IMR-90 (cell line): ENCODE data around the gene CD38. TPM values are rescaled to one million over a fixed set of nuclear protein-coding genes. Genes with fewer than 3 reads are reported as not detected.

Source experiments
- ATAC-seq: fragments of 200-7000 bp; cut with Tn5 transposase; 2 replicates; pipeline ENCODE4 v1.9.1; 2020; ENCODE audit warnings: low read depth, mild to moderate bottlenecking, moderate library complexity
- BruUV-seq: library from RNA; stranded (reverse); fragments of 400-500 nt; replicated peaks from 2 replicates; lab custom pipeline; 2021; lab: Mats Ljungman, UMichigan
- CTCF ChIA-PET: fragments of 300-600 bp; formaldehyde crosslinking; extraction: SDS; loops from one replicate; lab custom pipeline; 2021; ENCODE audit warnings: antibody characterized with exemption; lab: Yijun Ruan, JAX
- POLR2A ChIA-PET: fragments of 300-600 bp; sonication (Branson Sonifier 250); formaldehyde crosslinking; loops from one replicate; lab custom pipeline; 2022; ENCODE audit warnings: antibody characterized with exemption; ENCODE audit not compliant: unreplicated experiment; lab: Charles Lee
- DNase-seq: peaks from one replicate; pipeline ENCODE4 v3.0.0; 2013
- H2AFZ ChIP-seq: replicated peaks from 2 replicates; pipeline ENCODE3; 2013; ENCODE audit warnings: low read length, mild to moderate bottlenecking; ENCODE audit not compliant: poor library complexity
- H2AK5ac ChIP-seq: 2 replicates; pipeline ENCODE4 v1.6.1; 2013; ENCODE audit warnings: low read depth, low read length, inconsistent platforms
- H2AK9ac ChIP-seq: replicated peaks from 2 replicates; pipeline ENCODE3; 2013; ENCODE audit warnings: mild to moderate bottlenecking, low read depth, low read length, moderate library complexity; ENCODE audit not compliant: poor library complexity
- H2BK120ac ChIP-seq: 2 replicates; pipeline ENCODE4 v1.6.1; 2013; ENCODE audit warnings: low read depth, low read length, inconsistent platforms
- H2BK15ac ChIP-seq: 3 replicates; pipeline ENCODE4 v1.6.1; 2013; ENCODE audit warnings: low read depth, low read length, inconsistent platforms
- H2BK20ac ChIP-seq: 2 replicates; pipeline ENCODE4 v1.6.1; 2013; ENCODE audit warnings: low read depth, mild to moderate bottlenecking, inconsistent platforms, low read length, moderate library complexity
- H2BK5ac ChIP-seq: 2 replicates; pipeline ENCODE4 v1.6.1; 2013; ENCODE audit warnings: mild to moderate bottlenecking, low read depth, low read length, inconsistent platforms; ENCODE audit not compliant: poor library complexity, severe bottlenecking
- H3K14ac ChIP-seq: replicated peaks from 2 replicates; pipeline ENCODE4 v1.6.1; 2013; ENCODE audit warnings: low read depth, low read length, inconsistent platforms
- H3K18ac ChIP-seq: 2 replicates; pipeline ENCODE4 v1.6.1; 2013; ENCODE audit warnings: low read depth, low read length, control low read depth
- H3K23ac ChIP-seq: 2 replicates; pipeline ENCODE4 v1.6.1; 2013; ENCODE audit warnings: low read depth, low read length, inconsistent platforms
- H3K27ac ChIP-seq: 2 replicates; pipeline ENCODE4 v1.5.1; 2013; ENCODE audit warnings: mild to moderate bottlenecking, control low read depth, low read length; ENCODE audit not compliant: insufficient read depth
- H3K27me3 ChIP-seq: 2 replicates; pipeline ENCODE4 v1.6.1; 2013; ENCODE audit warnings: low read length; ENCODE audit not compliant: control insufficient read depth, insufficient read depth
- H3K36me3 ChIP-seq: 2 replicates; pipeline ENCODE4 v1.6.1; 2013; ENCODE audit warnings: low read length, mixed read lengths; ENCODE audit not compliant: control insufficient read depth, insufficient read depth
- H3K4ac ChIP-seq: 2 replicates; pipeline ENCODE4 v1.6.1; 2013; ENCODE audit warnings: low read depth, low read length, inconsistent platforms
- H3K4me1 ChIP-seq: 2 replicates; pipeline ENCODE4 v1.6.1; 2013; ENCODE audit warnings: low read length, mixed read lengths; ENCODE audit not compliant: control insufficient read depth, insufficient read depth
- H3K4me2 ChIP-seq: 2 replicates; pipeline ENCODE4 v1.6.1; 2013; ENCODE audit warnings: low read depth, mild to moderate bottlenecking, control low read depth, low read length, moderate library complexity
- H3K4me3 ChIP-seq: 2 replicates; pipeline ENCODE4 v1.5.1; 2013; ENCODE audit warnings: low read depth, mild to moderate bottlenecking, control low read depth, low read length, moderate library complexity; ENCODE audit not compliant: insufficient read depth
- H3K56ac ChIP-seq: 2 replicates; pipeline ENCODE4 v1.6.1; 2013; ENCODE audit warnings: low read length, inconsistent platforms; ENCODE audit not compliant: insufficient read depth; ENCODE audit errors: extremely low read depth
- H3K79me1 ChIP-seq, 2 experiments: 2 replicates each; pipeline ENCODE4 v1.6.1; 2013; ENCODE audit warnings: low read length in 2 of 2, inconsistent platforms in 1 of 2, low read depth in 1 of 2
- H3K9ac ChIP-seq: 2 replicates; pipeline ENCODE4 v1.6.1; 2013; ENCODE audit warnings: low read depth, low read length, control low read depth
- H3K9me1 ChIP-seq: 2 replicates; pipeline ENCODE4 v1.6.1; 2013; ENCODE audit warnings: low read length, inconsistent platforms; ENCODE audit not compliant: insufficient read depth
- H3K9me3 ChIP-seq: 2 replicates; pipeline ENCODE4 v1.6.1; 2013; ENCODE audit warnings: low read length; ENCODE audit not compliant: control insufficient read depth, insufficient read depth
- H4K20me1 ChIP-seq: 2 replicates; pipeline ENCODE4 v1.6.1; 2013; ENCODE audit warnings: low read length, inconsistent platforms; ENCODE audit not compliant: insufficient read depth
- H4K5ac ChIP-seq: 2 replicates; pipeline ENCODE4 v1.6.1; 2013; ENCODE audit warnings: mild to moderate bottlenecking, low read depth, low read length, control low read depth
- H4K8ac ChIP-seq, 2 experiments: 2 replicates each; pipeline ENCODE4 v1.6.1; 2013; ENCODE audit warnings: low read depth in 2 of 2, low read length in 2 of 2, control low read depth in 1 of 2, inconsistent platforms in 1 of 2
- H4K91ac ChIP-seq: 2 replicates; pipeline ENCODE4 v1.6.1; 2013; ENCODE audit warnings: low read depth, low read length, inconsistent platforms; ENCODE audit not compliant: insufficient read depth
- BHLHE40 ChIP-seq: fragments of 150-350 bp; IDR thresholded peaks from 2 replicates; pipeline ENCODE4 v1.6.1; 2016; ENCODE audit warnings: mild to moderate bottlenecking, low read depth, low read length
- CEBPB ChIP-seq: IDR thresholded peaks from 2 replicates; pipeline ENCODE4 v1.6.1; 2012; ENCODE audit warnings: low read depth, low read length, improper control_type of control experiment
- CHD1 ChIP-seq: IDR thresholded peaks from 2 replicates; pipeline ENCODE4 v1.6.1; 2012; ENCODE audit warnings: low read depth, low read length, improper control_type of control experiment
- FOS ChIP-seq: fragments of 150-350 bp; IDR thresholded peaks from 2 replicates; pipeline ENCODE4 v1.6.1; 2016; ENCODE audit warnings: low read depth, low read length
- MAFK ChIP-seq: IDR thresholded peaks from 2 replicates; pipeline ENCODE4 v1.6.1; 2012; ENCODE audit warnings: low read depth, low read length, improper control_type of control experiment
- MAZ ChIP-seq: IDR thresholded peaks from 2 replicates; pipeline ENCODE4 v1.6.1; 2012; ENCODE audit warnings: low read depth, mild to moderate bottlenecking, low read length, improper control_type of control experiment, moderate library complexity, borderline replicate concordance
- MXI1 ChIP-seq: IDR thresholded peaks from 2 replicates; pipeline ENCODE4 v1.6.1; 2012; ENCODE audit warnings: low read depth, mild to moderate bottlenecking, low read length, moderate library complexity, borderline replicate concordance
- NFE2L2 ChIP-seq: fragments of 150-350 bp; IDR thresholded peaks from 2 replicates; pipeline ENCODE4 v1.6.1; 2016; ENCODE audit warnings: low read depth, mild to moderate bottlenecking, low read length
- POLR2A ChIP-seq: IDR thresholded peaks from 2 replicates; pipeline ENCODE4 v1.6.1; 2012; ENCODE audit warnings: mild to moderate bottlenecking, low read depth, low read length
- RAD21 ChIP-seq: IDR thresholded peaks from 2 replicates; pipeline ENCODE4 v1.6.1; 2012; ENCODE audit warnings: low read length, improper control_type of control experiment
- RCOR1 ChIP-seq: IDR thresholded peaks from 2 replicates; pipeline ENCODE4 v1.6.1; 2012; ENCODE audit warnings: mild to moderate bottlenecking, low read length, improper control_type of control experiment; ENCODE audit not compliant: insufficient replicate concordance
- RFX5 ChIP-seq: IDR thresholded peaks from 2 replicates; pipeline ENCODE4 v1.8.0; 2012; ENCODE audit warnings: low read depth, mild to moderate bottlenecking, low read length, moderate library complexity
- SMC3 ChIP-seq: fragments of 150-350 bp; IDR thresholded peaks from 2 replicates; pipeline ENCODE4 v1.6.1; 2016; ENCODE audit warnings: low read depth, mild to moderate bottlenecking, antibody characterized with exemption, low read length, moderate library complexity
- WGBS, 2 experiments: methylation state at CpG; one replicate each; pipeline versions ENCODE4 v1.1.5 to v1.1.7; 2013; ENCODE audit warnings: missing lambda C conversion rate in 2 of 2; ENCODE audit not compliant: insufficient read length in 1 of 2; ENCODE audit errors: extremely low coverage in 2 of 2; 5-methylcytosine and 5-hydroxymethylcytosine counted together
- dilution Hi-C: fragments of 300-500 bp; cut with HindIII; formaldehyde crosslinking; loops from one replicate; pipeline ENCODE4 v1.14.3; 2018; ENCODE audit warnings: low sequenced_read_pairs; ENCODE audit not compliant: unreplicated experiment
- in situ Hi-C: fragments of 300-500 bp; cut with MboI; formaldehyde crosslinking; loops from 3 replicates; pipeline ENCODE4 v1.14.3; 2019; ENCODE audit warnings: low sequenced_read_pairs, inconsistent platforms, mixed read lengths
- intact Hi-C: fragments of 100-400 bp; cut with micrococcal nuclease; formaldehyde crosslinking; loops from 2 replicates; pipeline ENCODE4 v1.10.0; 2022
- polyA plus RNA-seq, 3 experiments: library from polyadenylated mRNA; depleted of rRNA; stranded (reverse); fragments of >200 nt; gene quantifications; 2 replicates each; pipeline ENCODE4 v1.2.3, GENCODE V29; 2012; ENCODE audit warnings: low replicate concordance in 1 of 3
- total RNA-seq: library from RNA; depleted of rRNA; stranded (reverse); fragments of >200 nt; gene quantifications from 2 replicates; pipeline ENCODE4 v1.2.3, GENCODE V29; 2012
- TF ChIP-seq, protein P1 (sequence below): fragments of 150-350 bp; IDR thresholded peaks from 2 replicates; pipeline ENCODE4 v1.6.1; 2016; ENCODE audit warnings: low read depth, mild to moderate bottlenecking, low read length, moderate library complexity, borderline replicate concordance
- TF ChIP-seq, protein P2 (sequence below): fragments of 150-350 bp; IDR thresholded peaks from 2 replicates; pipeline ENCODE4 v1.6.1; 2017; ENCODE audit warnings: mild to moderate bottlenecking, antibody characterized with exemption, low read length, low read depth

CD38 gene
- total and polyA plus RNA-seq, 2 of the 4 experiments (the other 2 are of a cell fraction) = not detected

DNA sequence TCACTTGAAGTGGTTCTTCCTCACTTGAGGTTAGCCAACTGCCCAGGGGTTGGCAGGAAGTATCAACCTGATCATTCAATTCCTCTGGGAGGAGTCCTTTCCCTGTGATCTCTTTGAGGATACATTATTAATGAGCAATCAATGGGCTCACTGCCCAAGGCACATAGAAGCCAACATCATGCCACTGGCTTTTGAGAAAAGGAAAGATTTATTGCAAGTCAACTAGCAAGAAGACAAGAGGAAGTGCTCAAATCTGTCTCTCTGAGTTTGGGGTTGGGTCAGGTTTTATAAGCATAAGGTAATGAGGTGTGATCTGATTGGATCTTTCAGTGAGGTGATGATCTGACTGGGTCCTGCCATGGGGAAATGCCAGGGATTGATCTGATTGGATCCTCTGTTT, 120.8 kb downstream of the CD38 start (continued):
- TF ChIP-seq, protein P1, sequence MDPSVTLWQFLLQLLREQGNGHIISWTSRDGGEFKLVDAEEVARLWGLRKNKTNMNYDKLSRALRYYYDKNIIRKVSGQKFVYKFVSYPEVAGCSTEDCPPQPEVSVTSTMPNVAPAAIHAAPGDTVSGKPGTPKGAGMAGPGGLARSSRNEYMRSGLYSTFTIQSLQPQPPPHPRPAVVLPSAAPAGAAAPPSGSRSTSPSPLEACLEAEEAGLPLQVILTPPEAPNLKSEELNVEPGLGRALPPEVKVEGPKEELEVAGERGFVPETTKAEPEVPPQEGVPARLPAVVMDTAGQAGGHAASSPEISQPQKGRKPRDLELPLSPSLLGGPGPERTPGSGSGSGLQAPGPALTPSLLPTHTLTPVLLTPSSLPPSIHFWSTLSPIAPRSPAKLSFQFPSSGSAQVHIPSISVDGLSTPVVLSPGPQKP = no peak
- TF ChIP-seq FOS (no peak), RFX5 (no peak), RAD21 (no peak)

DNA sequence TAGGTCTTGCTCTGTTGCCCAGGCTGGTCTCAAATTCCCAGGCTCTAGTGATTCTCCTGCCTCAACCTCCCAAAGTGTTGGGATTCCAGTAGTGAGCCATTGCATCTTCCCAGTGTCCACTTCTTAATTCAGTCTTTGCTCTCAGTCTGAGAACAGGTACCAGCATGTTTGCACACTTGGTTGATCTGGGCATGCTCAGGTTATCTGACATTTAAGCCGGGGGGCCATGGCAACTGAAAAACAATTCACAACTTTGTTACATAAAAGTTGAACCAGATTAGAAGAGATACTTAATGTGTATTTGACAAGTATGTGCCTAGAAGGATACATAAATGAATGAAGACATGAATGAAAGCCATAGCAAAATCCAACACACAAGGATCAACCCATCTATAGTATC, 121.4 kb downstream of the CD38 start:
- WGBS, 2 experiments = no CpG with 5 or more reads among the region's 1 CpG
- TF ChIP-seq, protein P1 = no peak
- TF ChIP-seq, protein P2, sequence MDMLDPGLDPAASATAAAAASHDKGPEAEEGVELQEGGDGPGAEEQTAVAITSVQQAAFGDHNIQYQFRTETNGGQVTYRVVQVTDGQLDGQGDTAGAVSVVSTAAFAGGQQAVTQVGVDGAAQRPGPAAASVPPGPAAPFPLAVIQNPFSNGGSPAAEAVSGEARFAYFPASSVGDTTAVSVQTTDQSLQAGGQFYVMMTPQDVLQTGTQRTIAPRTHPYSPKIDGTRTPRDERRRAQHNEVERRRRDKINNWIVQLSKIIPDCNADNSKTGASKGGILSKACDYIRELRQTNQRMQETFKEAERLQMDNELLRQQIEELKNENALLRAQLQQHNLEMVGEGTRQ = no peak
- no peak for TF ChIP-seq FOS
- no peak for TF ChIP-seq RCOR1
- TF ChIP-seq RFX5 = no peak
- no peak for TF ChIP-seq CEBPB
- TF ChIP-seq NFE2L2 = no peak
- no peak for TF ChIP-seq POLR2A
- TF ChIP-seq SMC3 = no peak
- no peak for TF ChIP-seq RAD21
- TF ChIP-seq MAZ = no peak
- TF ChIP-seq BHLHE40 = no peak
- no peak for TF ChIP-seq MAFK
- TF ChIP-seq CHD1 = no peak
- TF ChIP-seq MXI1 = no peak

More for the DNA sequence above, 121.4 kb downstream of the CD38 start:
- DNase-seq = no peak
- intact Hi-C loops = no loop called here
- dilution Hi-C loops = no loop called here
- Histone ChIP-seq H2BK15ac (no peak overlapping the region), H3K27me3 (peaks cover 57% of the 10 kb centered on the region), H3K36me3 (no peaks in the 10 kb centered on the region), H3K4me1 (peaks cover under 1% of the 10 kb centered on the region; the same call in 1 of the 2 replicates), H3K27ac (no peak overlapping the region), H2AK5ac (no peak overlapping the region), H3K23ac (no peak overlapping the region), H3K18ac (no peak overlapping the region), H4K8ac (no peak overlapping the region), H4K5ac (no peak overlapping the region), H3K9ac (no peak overlapping the region), H3K79me1 (no peaks in the 10 kb centered on the region), H4K91ac (no peak overlapping the region), H3K14ac (no peak overlapping the region), H2BK120ac (no peak overlapping the region), H2BK5ac (no peak overlapping the region), H2AK9ac (no peak overlapping the region), H3K56ac (no peak overlapping the region), H3K4me3 (no peak overlapping the region), H3K4ac (no peak overlapping the region), H3K9me3 (peaks cover 3% of the 10 kb centered on the region), H2AFZ (no peak overlapping the region), H3K4me2 (no peak overlapping the region), H2BK20ac (no peak overlapping the region), H3K9me1 (no peaks in the 10 kb centered on the region), H4K20me1 (no peaks in the 10 kb centered on the region)
- ChIA-PET CTCF (no interaction called here), POLR2A (no interaction called here)
- in situ Hi-C loops = no loop called here
- no peak for ATAC-seq
- no TSS peak for BruUV-seq
